ENCODE measurements around the gene C10orf67.
A peak's percentile ranks its signal among the peaks of the same experiment; 100 is the strongest.
"Not testable (repeated sequence)": the region's sequence is repeated elsewhere in the genome, so short reads cannot be mapped to it uniquely, and the experiment has no call there.

Gene C10orf67

DNA sequence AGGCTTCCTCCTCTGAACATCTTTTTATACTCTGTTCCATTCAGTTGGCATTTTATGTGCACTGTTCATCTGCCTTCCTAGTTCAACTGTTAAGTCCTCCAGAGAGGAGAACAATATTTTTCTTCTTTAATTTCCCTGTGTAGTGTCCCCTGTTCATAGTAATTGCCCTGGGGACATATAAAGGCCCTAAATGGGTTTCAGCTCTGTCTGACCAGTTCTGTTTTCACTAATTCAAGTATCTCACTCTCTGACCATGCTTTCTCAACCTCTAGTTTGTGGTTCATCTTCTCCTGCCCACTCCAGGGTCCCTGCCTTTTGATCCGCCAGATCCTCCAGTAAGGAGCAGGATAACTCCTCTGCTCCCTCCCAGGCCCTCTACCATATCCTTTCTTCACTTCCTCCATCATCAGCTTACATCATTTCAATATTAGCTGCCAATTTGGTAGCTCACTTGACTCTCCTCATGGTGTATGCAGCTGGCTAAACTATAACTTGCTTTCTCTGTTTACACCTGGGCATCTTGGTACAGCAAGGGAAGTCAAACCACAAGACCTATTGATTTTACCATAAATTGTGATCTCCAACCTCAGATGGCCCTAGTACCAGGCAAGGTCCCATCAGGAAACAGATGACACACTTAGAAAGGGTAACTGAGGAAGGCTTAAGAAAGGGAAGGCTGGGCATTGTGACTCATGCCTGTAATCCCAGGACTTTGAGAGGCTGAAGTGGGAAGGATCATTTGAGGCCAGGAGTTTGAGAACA is 17.7 kb upstream of the C10orf67 start:
- DNase-seq: no peak

DNA sequence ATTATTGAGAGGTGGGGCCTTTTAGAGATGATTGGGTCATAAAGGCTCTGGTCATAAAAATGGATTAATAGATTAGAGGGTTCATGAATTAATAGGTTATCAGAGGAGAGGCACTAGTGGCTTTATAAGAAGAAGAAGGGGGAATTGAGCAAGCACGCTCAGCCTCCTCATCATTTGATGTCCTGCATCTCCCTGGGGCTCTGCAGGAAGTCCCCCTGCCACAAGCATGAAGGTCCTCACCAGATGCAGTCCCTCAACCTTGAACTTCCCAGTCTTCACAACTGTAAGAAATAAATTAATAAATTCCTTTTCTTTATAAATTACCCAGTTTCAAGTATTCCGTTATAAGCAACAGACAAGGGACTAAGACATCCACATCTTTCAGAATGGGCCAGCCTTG is 17.1 kb upstream of the C10orf67 start:
- DNase-seq: no peak

DNA sequence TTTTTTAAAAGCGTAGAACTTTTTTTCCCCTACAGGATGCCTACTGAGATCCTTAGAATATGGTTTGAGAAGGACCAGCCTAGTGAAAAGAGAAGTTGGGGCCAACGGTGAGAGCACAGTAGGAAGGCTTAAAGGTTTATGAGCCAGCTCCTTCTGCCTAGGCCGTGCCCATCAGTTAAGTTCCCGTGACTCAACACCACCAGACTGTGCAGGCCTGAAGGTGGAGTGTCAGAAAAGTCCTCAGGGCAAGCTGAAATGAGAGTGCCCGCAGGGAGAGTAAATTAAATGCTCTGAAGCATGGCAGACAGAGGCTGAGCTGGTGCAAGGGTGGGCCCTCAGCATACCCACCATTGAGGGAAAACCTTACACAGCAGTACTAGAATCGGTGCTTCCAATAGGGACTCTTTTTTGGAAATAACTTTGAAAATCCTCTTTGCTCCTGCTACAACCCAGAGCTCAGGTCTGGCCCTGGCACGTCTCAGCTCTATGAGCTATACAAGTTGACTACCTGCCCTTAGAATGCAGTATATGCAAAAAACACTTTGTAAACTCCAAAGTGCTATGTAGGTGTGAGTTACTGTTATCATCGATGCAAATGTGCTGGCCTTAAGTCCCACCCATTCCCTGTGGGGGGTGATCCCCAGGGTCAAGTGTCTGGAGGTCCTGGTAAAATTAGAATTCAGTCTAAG is 15.2 kb upstream of the C10orf67 start:
- DNase-seq: no peak

DNA sequence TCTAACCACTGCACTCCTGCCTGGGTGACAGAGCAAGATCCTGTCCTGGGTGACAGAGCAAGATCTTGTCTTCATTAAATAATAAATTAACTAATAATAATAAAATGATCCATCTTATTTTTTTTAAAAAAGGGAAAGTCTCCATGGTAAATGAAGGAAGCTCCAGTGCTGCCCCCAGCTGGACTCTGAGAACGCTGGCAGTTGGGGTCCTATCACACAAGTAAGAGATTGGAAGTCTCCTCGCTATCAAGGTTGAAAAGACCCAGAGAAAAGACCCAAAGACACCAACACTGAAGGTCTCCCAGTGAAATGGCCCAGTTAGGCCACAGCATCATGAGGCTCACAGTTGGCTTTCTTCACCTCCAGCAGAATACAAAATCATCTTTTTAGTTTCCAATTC is 13.8 kb upstream of the C10orf67 start:
- DNase-seq: no peak

DNA sequence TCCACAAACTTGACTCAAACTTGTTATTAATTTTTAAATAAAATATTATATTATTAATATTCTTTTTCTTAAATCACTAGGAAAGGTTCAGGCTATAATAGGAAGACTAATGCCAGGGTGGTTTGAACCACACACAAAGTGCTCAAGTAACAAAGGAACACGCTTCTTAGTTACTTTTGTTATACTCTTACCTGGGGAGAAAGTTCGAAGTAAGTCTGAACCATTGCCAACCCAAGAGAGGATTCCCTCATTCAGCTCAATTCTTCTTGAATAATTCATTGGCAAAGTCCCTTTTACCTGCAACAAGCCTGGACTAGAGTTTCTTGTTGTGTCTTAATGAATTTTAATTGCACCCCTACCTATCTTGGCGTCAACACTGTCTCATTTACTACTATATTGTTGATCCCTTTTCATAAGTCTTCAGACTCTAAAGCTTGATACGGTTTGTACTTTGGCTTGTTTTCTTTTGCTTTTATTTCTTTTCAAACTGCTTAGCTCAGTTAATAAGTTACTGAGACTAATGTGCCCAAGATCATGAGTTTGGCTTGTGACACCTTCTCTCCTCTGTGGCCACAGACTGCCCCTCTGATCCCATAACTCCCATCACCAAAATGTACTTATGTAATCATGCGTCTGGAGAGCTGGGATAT is 10.2 kb upstream of the C10orf67 start:
- DNase-seq: no peak

DNA sequence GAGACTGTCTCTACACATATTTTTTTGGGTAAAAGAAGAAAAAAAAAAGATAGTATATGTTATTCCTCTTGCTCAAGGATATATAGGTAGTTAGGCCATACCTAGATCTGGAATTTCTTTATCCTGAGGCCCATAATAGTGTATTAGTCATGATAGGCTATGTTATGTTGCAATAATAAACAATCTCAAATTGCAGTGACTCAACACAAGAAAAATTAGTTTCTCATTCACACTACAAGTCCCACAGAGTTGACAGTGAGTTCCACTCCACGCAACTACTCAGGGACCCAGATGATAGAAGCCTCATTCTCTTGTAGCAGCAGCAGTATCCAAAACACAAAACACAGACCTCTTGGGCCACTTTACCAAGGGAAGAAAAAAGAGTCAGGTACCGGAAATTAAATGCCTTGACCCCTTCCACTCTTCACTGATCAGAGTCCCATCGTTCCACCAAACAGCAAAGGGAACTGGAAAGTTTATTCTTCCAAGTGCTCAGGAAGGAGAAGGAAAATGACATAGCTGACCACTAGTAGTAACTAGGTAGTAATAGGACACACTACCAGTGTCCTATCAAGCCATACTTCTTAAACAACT is 7.4 kb upstream of the C10orf67 start:
- DNase-seq: no peak

DNA sequence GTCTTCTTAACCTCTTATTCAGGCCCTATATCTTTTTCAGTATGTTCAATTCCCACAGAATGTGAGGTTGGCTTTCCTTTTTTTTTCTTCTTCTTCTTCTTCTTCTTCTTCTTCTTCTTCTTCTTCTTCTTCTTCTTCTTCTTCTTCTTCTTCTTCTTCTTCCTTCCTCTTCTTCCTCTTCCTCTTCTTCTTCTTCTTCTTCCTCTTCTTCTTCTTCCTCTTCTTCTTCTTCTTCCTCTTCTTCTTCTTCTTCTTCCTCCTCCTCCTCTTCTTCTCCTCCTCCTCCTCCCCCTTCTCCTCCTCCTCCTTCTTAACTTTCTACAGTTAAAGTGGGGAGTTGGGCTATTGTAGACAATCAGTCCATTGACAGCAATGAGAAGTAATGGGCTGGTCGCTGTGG is 6.1 kb upstream of the C10orf67 start:
- not testable (repeated sequence) for DNase-seq

DNA sequence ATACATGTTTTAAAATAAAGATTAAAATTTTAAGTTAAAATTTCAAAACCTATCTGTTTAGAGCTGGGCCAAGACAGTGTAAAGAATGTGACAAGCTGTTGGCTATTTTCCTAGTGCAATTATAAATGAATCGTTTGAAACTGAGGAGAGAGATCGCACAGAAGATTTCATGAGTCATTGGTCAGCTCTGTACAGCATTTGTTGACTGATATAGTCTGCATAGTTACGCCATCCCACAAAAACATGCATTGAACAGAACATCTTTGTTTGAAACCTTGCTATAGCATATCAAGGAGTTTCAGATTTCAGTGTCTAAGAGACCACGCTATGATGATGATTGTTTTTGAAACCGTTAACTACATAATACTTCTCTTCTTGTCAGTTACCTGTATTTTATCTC is 1.3 kb upstream of the C10orf67 start:
- no peak for DNase-seq

DNA sequence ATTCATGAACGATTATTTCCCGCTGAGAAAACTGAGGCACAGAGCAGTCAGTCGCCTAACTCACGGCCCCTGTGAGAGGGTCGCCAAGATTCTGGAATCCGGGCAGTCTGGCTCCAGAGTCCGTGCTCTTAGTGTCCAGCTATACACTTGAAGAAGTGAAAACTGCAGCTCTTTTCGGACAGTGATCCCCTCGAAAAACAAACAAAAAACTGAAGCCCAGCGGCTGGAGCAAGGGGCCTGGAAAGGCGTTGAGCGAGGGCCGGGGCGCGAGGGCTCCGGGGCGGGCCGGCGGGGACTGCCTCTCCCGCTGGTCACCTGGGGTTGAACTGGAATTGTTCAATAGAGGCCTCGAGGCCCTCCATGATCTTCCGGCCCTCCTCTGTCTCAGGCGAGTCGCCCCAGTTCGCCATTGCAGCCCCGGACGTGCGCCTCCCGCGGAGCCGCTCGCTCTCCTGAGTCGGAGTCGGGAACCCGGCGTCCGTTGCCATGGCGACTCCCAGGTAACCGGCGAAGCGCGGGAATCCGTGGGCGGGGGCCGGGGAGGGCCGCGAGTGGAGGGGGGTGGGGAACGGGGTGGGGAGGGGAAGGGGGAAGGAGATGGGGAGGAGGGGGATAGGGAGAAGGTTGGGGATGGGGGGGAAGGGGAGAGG is 881 bp downstream of the C10orf67 start:
- peak; percentile 61 for DNase-seq

DNA sequence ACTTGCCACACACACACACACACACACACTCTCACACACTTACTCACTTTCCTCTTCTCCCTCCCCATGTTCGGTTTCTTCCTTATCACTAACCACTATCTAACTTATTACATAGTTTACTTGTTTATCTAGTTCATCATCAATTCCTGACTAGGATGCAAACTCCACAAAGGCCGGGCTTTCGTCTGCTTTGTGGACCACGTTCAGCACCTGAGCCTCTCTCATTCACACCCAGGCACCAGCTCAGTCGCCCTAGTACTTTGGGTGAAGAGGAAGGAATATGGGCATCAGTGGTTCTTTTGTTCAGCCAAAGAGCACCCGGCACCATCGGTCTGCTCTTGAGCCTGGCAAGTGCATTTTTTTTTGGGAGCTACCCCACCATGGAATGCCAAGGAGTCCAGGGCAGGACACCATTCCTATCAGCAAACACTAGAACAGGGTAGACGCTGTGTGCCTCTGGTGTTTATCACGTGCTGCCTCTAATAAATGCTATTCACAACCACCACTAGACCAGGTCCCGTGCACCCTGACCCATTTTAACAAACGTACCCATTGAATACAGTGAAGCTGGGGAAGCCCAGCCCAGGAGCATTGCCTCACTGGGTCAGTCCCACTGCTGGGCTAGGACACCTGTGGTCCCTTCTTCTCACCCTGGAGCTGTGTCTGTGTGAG is 2.2 kb downstream of the C10orf67 start:
- no peak for DNase-seq

DNA sequence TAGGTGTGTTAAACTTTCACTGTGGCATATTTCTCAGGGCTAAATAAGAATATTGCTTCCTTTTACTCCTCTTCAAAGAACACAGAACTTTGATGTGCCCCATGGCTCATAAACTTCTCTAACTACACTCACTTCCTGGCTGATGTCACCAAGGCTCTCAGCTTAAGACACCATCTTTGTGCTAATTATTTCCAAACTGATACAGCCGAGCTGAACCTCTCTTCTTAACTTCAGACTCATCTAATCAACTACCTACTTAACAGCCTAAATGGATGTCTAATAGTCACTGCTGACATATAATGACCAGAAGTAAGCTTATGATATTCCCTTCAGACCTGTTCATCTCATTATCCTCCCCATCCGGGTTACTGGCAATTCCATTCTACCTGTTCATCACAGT is 3.6 kb downstream of the C10orf67 start:
- DNase-seq: no peak

DNA sequence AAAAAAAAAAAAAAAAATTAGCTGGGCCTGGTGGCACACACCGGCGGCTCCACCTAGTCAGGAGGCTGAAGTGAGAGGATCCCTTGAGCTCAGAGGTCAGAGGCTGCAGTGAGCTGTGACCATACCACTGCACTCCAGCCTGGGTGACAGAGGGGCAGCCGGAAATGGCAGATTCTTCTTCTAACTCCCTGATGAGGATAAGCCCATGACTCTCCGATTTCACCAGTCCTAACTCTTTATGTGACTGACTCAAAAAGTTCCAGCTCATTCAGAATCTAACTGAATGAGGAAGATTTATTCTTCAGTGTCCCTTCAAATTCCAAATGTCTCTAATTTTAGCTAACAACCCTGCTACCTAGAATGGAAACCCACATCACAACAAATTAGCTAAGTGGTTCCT is 4.2 kb downstream of the C10orf67 start:
- DNase-seq: no peak

DNA sequence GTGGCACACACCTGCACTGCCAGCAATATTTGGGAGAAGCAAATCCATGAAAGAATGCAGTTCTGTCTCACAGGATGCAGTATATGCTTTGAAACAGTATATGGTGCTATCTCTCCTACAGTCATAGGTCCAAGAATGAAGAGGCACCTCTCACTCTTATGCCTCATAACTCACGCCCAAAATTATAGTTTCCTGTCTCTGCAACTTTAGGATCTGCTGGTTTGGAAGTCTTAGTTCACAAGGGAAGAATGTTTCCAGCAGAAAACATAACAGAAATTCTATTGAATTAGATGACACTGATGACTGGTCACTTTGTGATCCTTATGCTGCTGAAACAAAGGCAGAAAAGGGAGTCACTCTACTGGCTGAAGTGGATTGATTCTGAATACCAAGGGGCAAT is 5.7 kb downstream of the C10orf67 start:
- DNase-seq: no peak

DNA sequence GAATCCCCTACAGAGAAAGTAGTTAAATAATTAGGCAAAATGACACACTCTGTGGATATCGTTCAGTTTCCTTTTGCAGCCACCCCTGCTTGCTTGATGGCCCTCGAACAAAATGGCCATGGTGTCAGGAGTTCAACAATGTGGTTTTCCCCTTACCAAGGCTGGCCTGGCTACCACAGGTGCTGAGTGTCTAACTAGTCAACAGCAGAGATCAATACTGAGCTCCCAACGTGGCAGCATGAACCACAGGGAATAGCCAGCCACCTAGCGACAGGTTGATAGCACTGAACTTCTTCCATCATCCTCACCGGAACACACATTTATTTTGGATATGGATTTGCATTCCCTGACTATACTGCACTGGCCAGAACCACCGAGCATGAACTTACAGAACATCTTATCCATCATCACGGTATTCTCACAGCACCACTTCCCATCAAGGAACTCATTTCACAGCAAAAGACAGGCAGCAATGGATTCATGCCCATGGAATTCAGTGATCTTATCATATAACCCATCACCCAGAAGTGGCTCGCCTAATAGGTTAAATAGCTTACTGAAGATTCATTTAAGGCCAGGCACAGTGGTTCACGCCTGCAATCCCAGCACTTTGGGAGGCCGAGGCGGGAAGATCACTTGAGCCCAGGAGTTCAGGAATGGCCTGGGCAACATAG is 6.3 kb downstream of the C10orf67 start:
- no peak for DNase-seq

DNA sequence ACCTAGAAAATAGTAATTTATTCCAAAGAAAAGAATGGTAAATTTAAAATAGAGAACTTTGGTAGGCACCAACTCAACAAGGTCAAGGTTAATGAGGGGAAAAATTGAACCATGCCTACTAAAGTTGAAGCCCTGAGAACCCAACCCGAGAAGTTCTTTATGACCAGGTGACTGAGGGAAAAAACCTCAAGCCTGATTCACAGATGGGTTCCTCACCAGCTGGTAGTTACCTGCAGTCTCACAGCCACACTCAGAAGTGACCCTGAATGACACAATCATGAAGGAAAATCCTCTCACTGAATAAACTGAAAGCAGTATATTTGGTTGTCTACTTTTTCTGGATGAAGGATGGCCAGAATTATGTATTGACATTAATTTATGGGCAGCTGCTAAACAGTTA is 7.0 kb downstream of the C10orf67 start:
- DNase-seq: no peak

DNA sequence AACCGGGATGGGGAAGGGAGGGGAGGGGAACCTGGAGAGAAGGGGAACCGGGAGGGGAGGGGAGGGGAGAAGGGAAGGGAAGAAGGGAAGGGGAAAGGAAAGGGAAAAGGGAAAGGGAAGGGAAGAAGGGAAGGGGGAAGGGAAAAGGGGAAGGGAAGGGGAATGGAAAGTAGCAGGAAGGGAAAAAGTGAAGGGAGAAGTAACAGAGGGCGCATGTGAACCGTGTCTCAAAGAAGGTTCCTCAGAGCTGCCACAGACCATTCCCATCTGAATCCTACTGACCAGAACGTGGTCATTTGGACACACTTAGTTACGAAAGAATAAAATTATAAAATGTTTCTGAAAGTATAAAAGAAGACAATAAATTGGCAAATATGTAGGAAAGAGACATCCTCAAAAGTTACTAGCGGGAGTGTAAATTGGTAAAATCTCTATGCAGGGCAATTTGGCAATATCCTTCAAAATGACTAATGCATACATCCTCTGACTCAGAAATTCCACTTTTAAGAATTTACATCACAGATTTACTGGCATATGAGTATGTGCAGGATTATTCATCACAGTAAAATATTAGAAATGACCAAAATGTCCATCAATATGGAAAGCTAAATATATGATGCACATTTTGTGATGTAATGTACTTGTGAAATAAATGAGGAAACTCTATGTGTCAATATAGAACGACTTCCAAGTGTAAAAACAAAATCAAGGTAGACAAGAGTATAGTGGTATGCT is 12.9 kb downstream of the C10orf67 start:
- DNase-seq: no peak

DNA sequence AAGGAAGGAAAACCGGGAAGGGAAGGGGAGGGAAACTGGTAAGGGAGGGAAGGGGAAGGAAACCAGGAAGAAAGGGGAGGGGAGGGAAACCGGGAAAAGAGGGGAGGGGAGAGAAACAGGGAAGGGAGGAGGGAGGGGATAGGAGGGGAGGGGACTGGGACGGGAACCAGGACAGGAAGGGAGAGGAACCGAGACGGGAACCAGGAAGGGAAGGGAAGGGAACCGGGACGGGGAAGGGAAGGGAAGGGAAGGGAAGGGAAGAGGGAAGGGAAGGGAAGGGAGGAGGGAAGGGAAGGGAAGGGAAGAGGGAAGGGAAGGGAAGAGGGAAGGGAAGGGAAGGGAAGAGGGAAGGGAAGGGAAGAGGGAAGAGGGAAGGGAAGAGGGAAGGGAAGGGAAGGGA is 13.6 kb downstream of the C10orf67 start:
- no peak for DNase-seq

DNA sequence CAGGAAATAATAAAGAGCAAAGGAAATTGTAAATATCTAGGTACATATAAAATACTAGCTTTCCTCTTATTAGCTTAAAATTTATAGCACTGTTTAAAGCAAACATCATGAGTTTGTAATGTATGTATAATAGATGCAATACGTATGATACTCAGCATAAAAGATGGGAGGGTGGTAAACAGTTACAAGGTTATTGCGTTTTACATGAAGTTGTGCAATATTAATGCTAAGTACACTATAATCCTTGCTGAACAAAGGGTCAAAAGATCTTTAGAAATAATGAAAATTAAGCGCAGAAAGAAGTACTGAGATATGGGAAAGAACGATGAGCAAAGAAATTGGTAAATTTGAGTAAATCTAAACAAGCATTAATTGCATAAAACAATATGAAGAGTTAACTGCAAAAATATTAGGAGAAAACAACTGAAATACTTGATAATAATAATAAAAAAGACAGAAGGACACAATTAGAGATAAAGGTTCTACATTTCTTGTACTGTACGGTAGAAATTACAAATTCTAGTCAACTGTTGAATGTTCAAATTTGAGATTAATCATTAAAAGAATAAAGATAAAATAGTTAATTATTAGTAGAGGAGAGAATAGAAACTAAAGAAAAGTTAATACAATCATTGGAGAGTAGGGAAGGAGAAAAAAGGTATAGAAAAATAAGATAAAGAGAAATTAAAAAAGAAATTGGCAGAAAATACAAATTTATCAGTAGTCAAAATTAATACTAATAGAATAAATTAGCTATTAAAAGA is 17.9 kb downstream of the C10orf67 start:
- no peak for DNase-seq

DNA sequence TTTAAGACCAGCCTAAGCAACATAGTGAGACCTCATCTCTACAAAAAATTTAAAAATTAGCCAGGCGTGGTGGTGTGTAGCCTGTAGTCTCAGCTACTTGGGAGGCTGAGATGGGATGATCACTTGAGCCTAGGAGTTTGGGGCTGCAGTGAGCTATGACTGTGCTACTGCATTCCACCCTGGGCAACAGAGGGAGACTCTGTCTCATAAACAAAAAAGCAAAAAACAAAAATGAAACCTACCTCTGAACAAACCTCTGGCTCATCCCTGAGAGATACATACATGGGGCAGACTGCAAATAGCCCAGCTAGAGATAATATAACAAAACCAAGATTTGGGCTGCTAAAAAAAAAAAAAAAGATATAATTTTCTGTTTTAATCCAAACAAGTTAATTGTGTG is 19.5 kb downstream of the C10orf67 start:
- no peak for DNase-seq

DNA sequence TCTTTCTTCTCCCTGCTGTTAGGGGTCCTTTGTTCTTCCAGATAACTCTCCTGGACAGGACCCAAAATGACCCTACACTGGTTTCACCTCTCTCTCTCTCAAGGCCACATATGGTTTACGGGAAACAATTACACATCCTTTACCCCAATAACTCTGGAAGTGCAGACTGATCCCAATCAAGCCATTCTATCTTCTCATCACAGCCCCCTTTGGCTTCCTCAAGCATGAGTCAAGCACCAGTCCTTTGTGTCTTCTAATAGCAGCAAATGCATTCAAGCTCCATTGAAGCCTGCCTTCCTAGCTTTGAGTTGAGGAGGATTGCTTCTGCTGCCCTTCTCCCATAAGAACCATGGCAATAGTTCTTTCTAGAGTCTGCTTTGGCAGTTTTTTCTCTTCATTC is 20.2 kb downstream of the C10orf67 start:
- no peak for DNase-seq

DNA sequence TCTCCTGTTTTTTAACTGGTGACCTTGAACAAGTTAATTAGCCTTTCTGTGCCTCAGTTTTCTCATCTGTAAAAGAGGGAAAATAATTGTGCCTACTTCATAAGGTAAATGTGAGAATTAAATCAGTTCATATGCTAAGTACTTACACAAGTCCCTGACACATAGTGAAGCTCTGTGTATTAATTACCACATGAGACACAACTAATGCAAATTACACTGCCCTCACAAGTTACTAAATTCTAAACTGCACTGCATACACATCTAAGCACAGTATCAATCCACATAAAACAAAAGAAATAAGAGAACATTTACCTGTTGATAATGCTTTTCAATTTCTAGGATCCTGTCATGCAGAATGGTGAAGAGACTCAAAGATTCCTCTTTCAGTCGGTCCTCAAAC is 22.5 kb downstream of the C10orf67 start:
- DNase-seq: no peak
